Measurements from ENCODE around the gene PLEKHA3. TPM values are rescaled to one million over a fixed set of nuclear protein-coding genes. Genes with fewer than 3 reads are reported as not detected.
"Not testable (repeated sequence)": the region's sequence is repeated elsewhere in the genome, so short reads cannot be mapped to it uniquely, and the experiment has no call there.

Gene PLEKHA3
- total RNA-seq, 1 experiment from 2014 or later: 50.3 TPM

- ChIA-PET CTCF (interaction anchor here (0.6 kb wide), 1 partner anchor 656 kb away, joined by 3 read pairs; no protein-coding TSS in a partner anchor), POLR2A (ENCODE audit: unreplicated experiment) (interaction anchor here (0.7 kb wide), 1 partner anchor 1609 kb away, joined by 3 read pairs; no protein-coding TSS in a partner anchor)
- Histone ChIP-seq H3K27me3 (ENCODE audit: insufficient read depth, low read depth) (no peaks in the 10 kb centered on the region), H2AFZ (no peak overlapping the region), H3K4me1 (replicated peaks; ENCODE audit: insufficient read depth) (peaks cover 10% of the 10 kb centered on the region), H3F3A (ENCODE audit: insufficient read depth, low read depth) (peaks cover 13% of the 10 kb centered on the region), H3K27ac (no peak overlapping the region), H3K4me2 (no peak overlapping the region), H3K9me2 (ENCODE audit: insufficient read depth) (no peaks in the 10 kb centered on the region; the same call in 1 of the 2 replicates), H3K36me3 (ENCODE audit: low read depth) (no peaks in the 10 kb centered on the region), H3K9me3 (ENCODE audit: insufficient read depth, low read depth) (no peaks in the 10 kb centered on the region), H3K4me3 (no peak overlapping the region), H3K79me2 (ENCODE audit: low read depth) (0 out of 2 replicates have a peak, but pooled peaks cover 5% of the 10 kb centered on the region), H4K20me1 (ENCODE audit: insufficient read depth) (no peaks in the 10 kb centered on the region)
- TF ChIP-seq CTCF (conservative IDR thresholded peaks at IDR 0.05) (no peak), EZH2 (IDR thresholded peaks at IDR 0.05; ENCODE audit: low read depth) (no peak)
- no peak for DNase-seq
- intact Hi-C loops (cut with micrococcal nuclease; ENCODE audit: unreplicated experiment): no loop called here
- BruUV-seq (replicated peaks): no TSS peak
Measured at GRCh38 chr2:178455947-178456346, 24.3 kb upstream of the PLEKHA3 start.

GRCh38 chr2:178457390-178457886 is 22.8 kb upstream of the PLEKHA3 start:
- Histone ChIP-seq H3K27ac (no peak overlapping the region), H4K20me1 (ENCODE audit: insufficient read depth) (no peaks in the 10 kb centered on the region), H3K4me1 (replicated peaks; ENCODE audit: insufficient read depth) (peaks cover 5% of the 10 kb centered on the region), H3K36me3 (ENCODE audit: low read depth) (no peaks in the 10 kb centered on the region), H3K79me2 (ENCODE audit: low read depth) (0 out of 2 replicates have a peak, but pooled peaks cover 1% of the 10 kb centered on the region), H3K9me2 (ENCODE audit: insufficient read depth) (no peaks in the 10 kb centered on the region; the same call in 1 of the 2 replicates), H3K27me3 (ENCODE audit: insufficient read depth, low read depth) (no peaks in the 10 kb centered on the region), H2AFZ (no peak overlapping the region), H3K4me3 (no peak overlapping the region), H3F3A (ENCODE audit: insufficient read depth, low read depth) (peaks cover under 1% of the 10 kb centered on the region; the same call in 1 of the 2 replicates), H3K4me2 (no peak overlapping the region), H3K9me3 (ENCODE audit: insufficient read depth, low read depth) (no peaks in the 10 kb centered on the region)
- BruUV-seq (replicated peaks): no TSS peak
- CTCF ChIA-PET: no interaction called here
- no peak for TF ChIP-seq CTCF (conservative IDR thresholded peaks at IDR 0.05)
- no peak for DNase-seq
- intact Hi-C loops (cut with micrococcal nuclease; ENCODE audit: unreplicated experiment): no loop called here
- POLR2A ChIA-PET (ENCODE audit: unreplicated experiment): no interaction called here

- no TSS peak for BruUV-seq (replicated peaks)
- Histone ChIP-seq H4K20me1 (ENCODE audit: insufficient read depth) (no peaks in the 10 kb centered on the region), H3K36me3 (ENCODE audit: low read depth) (no peaks in the 10 kb centered on the region), H3K27me3 (ENCODE audit: insufficient read depth, low read depth) (no peaks in the 10 kb centered on the region), H3K4me2 (no peak overlapping the region), H3K79me2 (ENCODE audit: low read depth) (no peaks in the 10 kb centered on the region), H3K4me3 (no peak overlapping the region), H3K9me3 (ENCODE audit: insufficient read depth, low read depth) (no peaks in the 10 kb centered on the region), H3K9me2 (ENCODE audit: insufficient read depth) (no peaks in the 10 kb centered on the region; the same call in 1 of the 2 replicates), H3K4me1 (replicated peaks; ENCODE audit: insufficient read depth) (no peaks in the 10 kb centered on the region), H3K27ac (no peak overlapping the region), H2AFZ (no peak overlapping the region), H3F3A (ENCODE audit: insufficient read depth, low read depth) (no peaks in the 10 kb centered on the region)
- ChIA-PET CTCF (no interaction called here), POLR2A (ENCODE audit: unreplicated experiment) (no interaction called here)
- intact Hi-C loops (cut with micrococcal nuclease; ENCODE audit: unreplicated experiment): no loop called here
- TF ChIP-seq EZH2 (IDR thresholded peaks at IDR 0.05; ENCODE audit: low read depth) (no peak), CTCF (conservative IDR thresholded peaks at IDR 0.05) (no peak)
- DNase-seq: no peak
Measured at GRCh38 chr2:178469219-178469849, 10.9 kb upstream of the PLEKHA3 start.

DNA sequence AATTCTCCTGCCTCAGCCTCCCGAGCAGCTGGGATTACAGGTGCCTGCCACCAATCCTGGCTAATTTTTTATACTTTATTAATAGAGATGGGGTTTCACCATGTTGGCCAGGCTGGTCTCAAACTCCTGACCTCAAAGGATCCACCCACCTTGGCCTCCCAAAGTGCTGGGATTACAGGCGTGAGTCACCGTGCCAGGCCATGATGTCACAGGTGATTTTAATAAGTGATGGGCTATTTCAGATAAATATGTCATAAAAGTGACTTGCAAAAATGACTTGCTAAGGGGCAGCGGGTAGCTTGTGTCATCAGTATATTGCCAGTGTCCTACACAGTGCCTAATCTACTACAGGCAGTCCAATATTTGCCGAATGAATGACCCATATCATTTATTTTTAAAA is 8.9 kb upstream of the PLEKHA3 start:
- H3K4me3 ChIP-seq; BruUV-seq (replicated peaks); H3K9me2 ChIP-seq (ENCODE audit: insufficient read depth); H3K4me2 ChIP-seq; H3K36me3 ChIP-seq (ENCODE audit: low read depth); H3K4me1 ChIP-seq (replicated peaks; ENCODE audit: insufficient read depth); DNase-seq; H3K9me3 ChIP-seq (ENCODE audit: insufficient read depth, low read depth); POLR2A ChIA-PET (ENCODE audit: unreplicated experiment); CTCF ChIA-PET; H3K27ac ChIP-seq; H2AFZ ChIP-seq; H3K27me3 ChIP-seq (ENCODE audit: insufficient read depth, low read depth); H3K79me2 ChIP-seq (ENCODE audit: low read depth); H3F3A ChIP-seq (ENCODE audit: insufficient read depth, low read depth); H4K20me1 ChIP-seq (ENCODE audit: insufficient read depth); intact Hi-C loops (cut with micrococcal nuclease; ENCODE audit: unreplicated experiment): not testable (repeated sequence)
